NCI-H2171 (cell line): ENCODE results near the gene RPE.

ENCODE experiments used
- DNase-seq: peaks from one replicate; lab custom pipeline; 2025; lab: John Stamatoyannopoulos, UW

Gene RPE

DNA sequence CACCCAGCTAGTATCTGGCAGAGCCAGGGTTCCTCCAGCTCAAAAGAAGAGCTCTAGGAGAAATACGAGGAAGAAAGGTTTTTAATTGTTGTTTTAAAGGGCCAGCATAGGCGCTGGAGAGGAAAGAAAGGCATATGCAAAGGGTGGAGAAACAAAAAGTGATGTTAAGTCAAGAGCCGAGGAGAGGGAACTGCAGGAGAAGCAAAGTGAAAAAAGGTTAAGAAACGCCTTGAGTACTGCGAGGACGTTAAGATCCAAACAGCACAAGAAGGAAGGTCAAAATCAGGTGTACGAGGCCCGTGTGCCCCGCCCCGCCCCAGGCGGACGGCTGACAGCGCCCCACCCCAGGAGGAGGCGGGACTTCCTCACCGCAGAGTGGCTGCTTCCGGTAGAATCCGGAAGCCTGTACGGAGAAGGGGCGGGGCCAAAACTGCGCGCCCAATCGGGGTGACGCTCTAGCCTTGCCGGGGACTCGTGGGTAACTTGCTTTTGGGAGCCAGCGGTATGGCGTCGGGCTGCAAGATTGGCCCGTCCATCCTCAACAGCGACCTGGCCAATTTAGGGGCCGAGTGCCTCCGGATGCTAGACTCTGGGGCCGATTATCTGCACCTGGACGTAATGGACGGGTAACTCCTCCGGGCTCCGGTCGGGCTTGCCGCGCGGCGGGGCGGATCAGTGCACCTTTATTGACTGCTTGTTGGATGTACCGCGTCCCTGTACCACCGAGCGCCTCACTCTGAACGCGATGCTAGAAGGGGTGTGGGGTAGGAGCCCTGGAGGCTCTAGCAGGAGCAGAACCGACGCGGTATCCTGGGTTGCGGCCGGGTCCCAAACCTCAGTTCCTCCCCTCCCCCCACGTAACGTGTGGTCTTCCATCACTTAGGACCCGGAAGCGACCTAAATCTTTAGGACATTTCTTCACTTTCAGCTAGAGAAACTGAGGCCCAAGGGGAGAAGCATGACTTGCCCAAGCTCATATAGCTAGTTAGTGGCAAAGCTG is at the start of gene RPE:
RPE (plus strand) TSS at position 481 of the 1,000 bp plus-strand sequence; CDS start at position 505, 24 bp downstream.
- DNase-seq = peak; percentile 92

DNA sequence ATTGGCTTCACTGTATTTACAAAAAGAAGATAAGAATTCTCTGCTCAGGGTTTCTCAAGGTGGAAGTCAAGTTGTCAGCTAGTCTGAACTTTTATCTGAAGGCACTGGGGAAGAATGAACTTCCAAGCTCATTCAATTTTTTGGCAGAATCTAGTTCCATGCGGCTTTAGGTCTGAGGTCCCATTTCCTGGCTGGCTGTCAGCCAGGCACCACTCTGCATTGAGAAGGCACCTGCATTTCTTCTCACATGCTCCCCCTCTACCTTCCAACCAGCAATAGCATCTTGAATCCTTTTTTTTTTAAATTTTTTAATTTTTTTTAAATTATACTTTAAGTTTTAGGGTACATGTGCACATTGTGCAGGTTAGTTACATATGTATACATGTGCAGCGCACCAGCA is 46.2 kb upstream of the RPE start:
- DNase-seq = no peak

DNA sequence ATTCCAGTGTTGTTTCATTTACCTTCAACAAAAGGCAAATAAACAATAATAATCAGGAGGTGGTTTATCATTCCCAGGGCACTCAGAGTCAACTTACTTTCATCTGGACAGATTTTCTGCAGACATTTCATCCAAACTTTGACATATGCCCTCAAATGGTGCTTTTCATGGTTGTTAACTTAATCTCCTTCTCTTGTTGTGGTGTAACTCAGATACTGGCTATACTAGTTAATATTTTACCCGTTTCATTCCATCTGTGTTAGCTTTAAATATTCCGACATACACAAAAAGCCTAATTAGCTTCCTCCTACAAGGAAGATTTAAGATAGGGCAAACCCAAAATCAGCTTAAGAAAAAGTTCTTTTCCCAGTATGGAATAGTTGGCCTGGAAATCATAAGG is 44.4 kb upstream of the RPE start:
- no peak for DNase-seq

GRCh38 chr2:209960045-209960444 is 42.4 kb upstream of the RPE start:
- DNase-seq = no peak

DNA sequence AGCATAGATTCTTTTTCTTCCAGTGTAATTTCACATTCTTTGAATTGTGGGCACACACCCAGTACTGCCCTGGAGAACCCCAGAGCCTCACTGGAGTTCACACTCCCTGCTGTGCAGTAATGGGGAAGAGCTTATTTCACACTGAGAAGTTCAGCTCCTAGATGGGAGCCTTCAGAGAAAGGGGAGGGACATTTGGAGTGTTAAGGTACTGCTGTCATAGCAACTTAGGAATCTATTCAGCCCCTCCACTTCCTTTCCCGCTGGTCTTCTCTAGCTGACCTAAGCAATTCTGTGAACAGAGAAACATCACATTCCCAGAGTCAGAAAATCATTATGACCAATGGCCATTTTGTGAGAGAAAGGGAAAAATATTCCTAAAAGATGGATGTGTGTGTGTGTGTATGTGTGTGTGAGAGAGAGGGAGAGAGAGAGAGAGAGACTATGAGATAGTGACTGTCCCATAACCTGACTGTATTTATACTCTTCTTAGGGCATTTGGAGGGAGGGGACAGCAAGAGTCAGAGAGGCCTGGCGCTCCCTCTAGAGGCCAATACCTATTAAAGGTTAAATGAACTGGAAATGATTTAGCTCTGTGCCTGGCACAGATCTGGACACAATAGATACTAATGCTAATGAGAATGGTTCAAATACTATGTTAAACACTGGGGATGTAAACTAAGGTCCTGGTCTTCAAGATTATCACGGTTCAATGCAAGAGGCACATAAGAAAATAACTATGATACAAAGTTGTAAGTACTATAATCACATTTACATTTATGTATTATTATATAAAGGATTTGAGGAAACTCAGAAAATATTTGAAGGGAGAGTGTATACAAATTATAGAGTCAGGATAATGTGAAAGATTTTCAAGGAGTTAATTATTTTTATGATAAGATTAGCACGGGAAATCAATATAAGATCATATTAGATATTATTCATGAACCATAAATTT is 41.5 kb upstream of the RPE start:
- DNase-seq = peak; percentile 37

- no peak for DNase-seq
These were observed 36.7 kb upstream of the RPE start for GRCh38 chr2:209965723-209966122.

DNA sequence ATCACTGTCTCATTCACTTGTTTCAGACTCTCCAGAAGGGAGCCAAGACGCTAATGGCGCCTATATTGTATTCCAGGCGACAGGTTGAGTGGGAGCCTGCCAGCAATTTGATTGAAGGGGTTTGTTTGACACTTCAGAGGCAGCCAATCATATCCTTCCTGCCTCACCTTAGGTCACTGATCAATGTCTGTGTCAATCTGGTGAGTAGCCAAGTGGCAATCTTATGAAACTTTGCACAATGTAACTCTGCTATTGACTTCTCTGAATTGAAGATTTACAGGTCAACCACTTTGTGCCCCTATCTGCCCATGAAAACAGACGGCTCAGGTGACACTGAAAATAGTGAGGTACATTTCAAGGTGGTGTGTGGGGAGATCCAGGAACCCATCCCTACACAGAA is 32.7 kb upstream of the RPE start:
- DNase-seq = no peak

- no peak for DNase-seq
These were observed 32.2 kb upstream of the RPE start for GRCh38 chr2:209970271-209970670.

GRCh38 chr2:209970711-209971110 is 31.7 kb upstream of the RPE start:
- DNase-seq = no peak

GRCh38 chr2:209973328-209973727 is 29.1 kb upstream of the RPE start:
- DNase-seq = no peak

DNA sequence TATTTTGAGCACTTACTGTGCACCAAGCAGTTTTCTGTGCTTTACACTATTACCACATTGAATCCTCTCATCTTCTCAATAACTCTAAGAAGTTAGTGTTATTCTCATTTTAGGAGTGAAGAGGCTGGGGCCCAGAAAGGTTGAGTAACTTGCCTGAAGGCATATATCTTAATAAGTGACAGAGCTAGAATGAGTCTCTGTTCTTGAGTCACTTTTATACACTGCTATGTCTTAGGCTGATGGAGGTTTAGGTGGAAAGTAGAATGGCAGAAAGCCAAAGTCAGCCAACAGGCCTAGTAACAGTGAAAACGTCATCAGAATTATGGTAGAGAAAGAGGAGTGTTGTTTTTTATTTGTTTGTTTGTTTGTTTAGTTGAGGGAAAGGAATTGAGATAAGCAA is 27.9 kb upstream of the RPE start:
- DNase-seq = no peak

DNA sequence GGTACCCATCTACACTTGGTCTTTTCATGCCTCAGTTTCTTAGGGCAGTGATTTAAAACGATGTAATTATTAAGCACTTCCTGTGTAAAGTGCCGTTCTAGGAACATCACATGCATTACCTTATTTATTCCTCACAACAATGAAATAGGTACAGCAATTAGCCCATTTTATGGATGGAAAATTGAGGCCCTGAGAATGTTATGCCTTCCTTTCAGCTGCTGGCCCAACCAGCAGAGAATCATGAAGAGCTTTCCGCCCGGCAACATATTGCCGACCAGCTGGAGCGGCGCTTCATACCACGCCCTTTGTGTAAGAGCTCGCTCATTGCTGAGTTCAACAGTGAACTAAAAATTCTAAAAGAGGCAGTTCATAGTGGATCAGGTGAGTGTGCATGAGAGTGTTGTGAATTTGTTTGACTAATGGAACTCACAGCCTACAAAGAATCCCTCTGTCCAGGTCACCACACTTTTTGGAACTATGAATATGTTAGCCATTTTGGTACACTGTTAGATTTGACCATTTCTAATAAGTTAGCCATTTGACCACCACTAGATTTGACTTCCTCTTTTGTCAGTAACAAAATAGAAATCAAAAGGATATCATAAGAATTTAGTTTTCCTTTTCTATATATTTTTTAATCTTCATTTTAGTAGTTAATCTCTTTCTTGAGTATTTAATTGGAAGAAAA is 25.6 kb upstream of the RPE start:
- no peak for DNase-seq

- DNase-seq = no peak
These were observed 24.8 kb upstream of the RPE start for GRCh38 chr2:209977386-209978239.

GRCh38 chr2:209984291-209984690 is 18.1 kb upstream of the RPE start:
- no peak for DNase-seq

DNA sequence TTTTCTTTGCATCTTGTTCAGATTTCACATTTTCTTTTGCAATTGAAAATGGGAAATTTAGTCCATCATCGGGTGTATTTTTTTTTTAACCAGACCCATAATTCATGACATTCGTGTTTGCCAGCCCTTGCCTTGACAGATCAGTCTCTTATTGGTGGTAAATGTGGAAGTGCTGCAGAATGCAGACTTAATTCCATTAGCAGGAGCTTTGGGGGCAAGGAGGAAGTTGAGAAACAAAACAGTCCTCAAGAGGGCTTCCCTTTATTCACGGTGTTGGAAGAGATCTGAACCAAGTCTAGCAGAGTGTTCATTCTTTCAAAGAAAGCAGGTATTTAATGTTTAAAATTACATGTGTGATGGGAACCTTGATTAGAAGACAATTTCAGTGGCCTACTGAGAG is 16.6 kb upstream of the RPE start:
- DNase-seq = no peak

DNA sequence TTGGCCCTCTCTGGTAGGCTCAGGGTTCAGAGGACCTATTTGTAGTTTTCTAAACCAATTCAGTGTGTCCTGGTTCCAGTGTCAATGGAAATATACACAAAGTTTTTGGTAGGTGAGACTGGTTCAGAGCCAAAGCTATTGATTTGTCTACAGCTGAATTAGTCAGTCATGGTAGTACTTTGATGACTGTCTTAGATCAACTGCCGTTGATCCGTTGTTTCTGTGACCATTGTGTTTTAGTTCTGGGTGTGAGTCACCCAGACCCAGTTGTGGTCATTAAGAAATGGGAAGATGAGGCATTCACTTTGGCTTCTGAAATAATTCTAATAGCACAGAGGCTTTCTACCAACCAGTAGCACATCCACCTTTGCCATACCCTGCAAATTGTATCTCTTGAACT is 16.0 kb upstream of the RPE start:
- DNase-seq = no peak

DNA sequence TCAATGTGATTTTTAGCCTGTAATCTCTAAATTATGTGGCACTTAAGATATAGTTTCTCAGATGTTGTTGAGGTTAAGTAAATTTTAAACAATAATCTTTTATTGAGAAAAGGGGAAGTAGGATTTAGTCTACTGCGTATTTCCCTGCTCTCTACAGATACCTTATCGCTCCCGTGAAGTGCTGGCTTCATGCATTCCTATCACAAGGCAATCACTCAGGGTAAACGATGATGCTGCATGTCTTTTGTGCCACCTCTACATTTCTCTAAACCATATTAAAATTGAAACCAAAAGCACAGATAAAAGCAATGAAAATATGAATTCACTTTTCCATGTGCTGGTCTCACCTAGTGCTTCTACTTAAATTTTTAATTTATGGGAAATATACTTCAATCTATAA is 14.4 kb upstream of the RPE start:
- no peak for DNase-seq

DNA sequence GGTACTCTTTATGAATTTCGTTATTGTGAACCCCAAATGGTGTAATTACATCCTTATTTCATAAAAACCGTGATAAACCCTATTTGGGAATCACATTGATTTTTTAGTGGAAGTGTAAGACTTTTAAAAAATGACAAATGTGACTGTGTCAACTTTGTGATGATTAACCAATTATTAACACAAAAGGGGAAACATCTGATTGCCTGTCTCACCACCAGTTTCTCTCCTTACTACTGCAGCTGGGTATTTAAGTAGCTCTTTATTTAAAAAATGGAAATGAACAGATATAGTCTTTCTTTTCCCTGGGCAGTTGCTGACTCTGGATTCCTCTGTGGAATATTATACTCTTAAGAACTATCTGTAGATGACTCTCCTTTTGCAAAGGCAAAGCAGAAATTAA is 11.6 kb upstream of the RPE start:
- no peak for DNase-seq

DNA sequence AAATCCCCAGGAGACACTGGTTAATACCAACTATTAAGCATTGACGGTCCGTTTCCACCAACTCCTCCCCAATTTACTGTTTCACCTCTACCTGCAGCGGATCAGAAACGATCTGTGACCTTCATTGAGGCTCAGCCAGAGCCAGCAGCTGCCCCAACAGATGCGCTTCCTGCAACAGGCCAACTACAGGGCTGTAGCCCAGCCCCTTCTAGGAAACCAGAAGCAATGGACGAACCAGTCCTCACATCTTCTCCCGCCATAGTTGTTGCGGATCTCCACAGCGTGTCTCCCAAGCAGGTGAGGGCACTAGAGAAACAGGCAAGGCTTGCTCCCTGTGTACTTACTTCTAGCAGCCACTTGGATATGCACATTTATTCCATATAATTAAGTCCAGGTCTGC is 8.5 kb upstream of the RPE start:
- DNase-seq = no peak

GRCh38 chr2:209998596-209998995 is 3.8 kb upstream of the RPE start:
- no peak for DNase-seq
